GM23338 (cell line): ENCODE results near the gene ZBED3.

Experiments
- CREB1 ChIP-seq: fragments of 250-450 bp; sonication (Bioruptor Pico); IDR thresholded peaks from 2 replicates; pipeline ENCODE4 v1.5.0; 2020; ENCODE audit warnings: low read depth, mild to moderate bottlenecking, moderate library complexity
- EZH2 ChIP-seq: fragments of 200-600 bp; sonication (generic); IDR thresholded peaks from one replicate; pipeline ENCODE4 v1.8.0; 2017; ENCODE audit warnings: antibody characterized with exemption, mild to moderate bottlenecking, low read depth; ENCODE audit not compliant: unreplicated experiment
- EZH2phosphoT487 ChIP-seq: fragments of 200-600 bp; sonication (generic); IDR thresholded peaks from one replicate; pipeline ENCODE4 v1.8.1; 2018; ENCODE audit warnings: antibody characterized with exemption; ENCODE audit not compliant: unreplicated experiment
- JUNB ChIP-seq: IDR thresholded peaks from one replicate; pipeline ENCODE4 v1.6.1; 2016; ENCODE audit warnings: antibody characterized with exemption; ENCODE audit not compliant: unreplicated experiment
- POLR2AphosphoS5 ChIP-seq: IDR thresholded peaks from 2 replicates; pipeline ENCODE4 v1.6.1; 2016; ENCODE audit warnings: antibody characterized with exemption, low read depth
- STAT1 ChIP-seq: IDR thresholded peaks from one replicate; pipeline ENCODE4 v1.6.1; 2016; ENCODE audit warnings: antibody characterized with exemption; ENCODE audit not compliant: unreplicated experiment
- TF ChIP-seq, protein P1 (sequence below), 2 experiments: fragments of 200-600 bp in 1 of 2; sonication (generic) in 1 of 2; conservative IDR thresholded peaks; 2 replicates each; pipeline versions ENCODE4 v1.5.1 to v1.6.1; 2016 to 2017; ENCODE audit warnings: antibody characterized with exemption in 2 of 2, low read depth in 2 of 2, mild to moderate bottlenecking in 2 of 2, moderate library complexity in 1 of 2
- TF ChIP-seq, protein P2 (sequence below): IDR thresholded peaks from one replicate; pipeline ENCODE4 v1.6.1; 2018; ENCODE audit warnings: antibody characterized with exemption; ENCODE audit not compliant: unreplicated experiment

DNA sequence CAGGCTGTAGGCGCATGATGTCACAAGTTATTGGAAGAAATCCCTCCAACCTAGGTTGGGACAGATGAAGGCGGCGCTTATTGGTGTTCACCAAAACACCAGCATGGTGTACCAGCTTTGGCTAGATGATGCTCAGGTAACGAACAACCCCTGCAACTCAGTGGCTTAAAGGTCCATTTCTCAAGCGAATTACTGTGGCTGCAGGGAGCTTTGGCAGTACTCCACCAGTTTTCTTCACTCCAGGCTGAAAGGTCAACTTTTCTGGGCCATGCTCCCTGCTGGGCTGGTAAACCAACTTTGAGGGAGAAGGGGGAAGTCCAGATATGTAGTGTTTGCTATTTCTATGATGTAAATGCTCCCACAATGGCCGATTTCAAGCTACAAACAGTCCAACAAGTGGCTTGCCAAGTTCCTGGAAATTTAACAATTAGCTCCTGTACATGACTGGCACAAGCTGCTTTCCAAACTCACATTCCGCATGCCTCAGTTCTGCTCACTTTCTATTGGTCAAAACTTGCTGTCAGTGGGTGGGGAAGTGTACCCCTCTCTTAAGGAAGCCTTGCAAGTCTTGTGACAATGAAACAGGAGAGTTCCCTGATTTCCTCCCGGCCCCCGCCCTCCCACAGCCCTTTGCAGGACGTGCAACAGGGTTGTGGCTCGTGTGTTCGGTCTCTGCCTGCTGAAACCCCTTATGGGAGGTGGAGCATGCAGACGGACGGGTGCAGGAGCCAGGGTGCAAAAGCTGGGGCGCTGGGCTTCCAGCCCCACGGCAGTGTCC, 588 bp upstream of the ZBED3 start:
- TF ChIP-seq, protein P1, sequence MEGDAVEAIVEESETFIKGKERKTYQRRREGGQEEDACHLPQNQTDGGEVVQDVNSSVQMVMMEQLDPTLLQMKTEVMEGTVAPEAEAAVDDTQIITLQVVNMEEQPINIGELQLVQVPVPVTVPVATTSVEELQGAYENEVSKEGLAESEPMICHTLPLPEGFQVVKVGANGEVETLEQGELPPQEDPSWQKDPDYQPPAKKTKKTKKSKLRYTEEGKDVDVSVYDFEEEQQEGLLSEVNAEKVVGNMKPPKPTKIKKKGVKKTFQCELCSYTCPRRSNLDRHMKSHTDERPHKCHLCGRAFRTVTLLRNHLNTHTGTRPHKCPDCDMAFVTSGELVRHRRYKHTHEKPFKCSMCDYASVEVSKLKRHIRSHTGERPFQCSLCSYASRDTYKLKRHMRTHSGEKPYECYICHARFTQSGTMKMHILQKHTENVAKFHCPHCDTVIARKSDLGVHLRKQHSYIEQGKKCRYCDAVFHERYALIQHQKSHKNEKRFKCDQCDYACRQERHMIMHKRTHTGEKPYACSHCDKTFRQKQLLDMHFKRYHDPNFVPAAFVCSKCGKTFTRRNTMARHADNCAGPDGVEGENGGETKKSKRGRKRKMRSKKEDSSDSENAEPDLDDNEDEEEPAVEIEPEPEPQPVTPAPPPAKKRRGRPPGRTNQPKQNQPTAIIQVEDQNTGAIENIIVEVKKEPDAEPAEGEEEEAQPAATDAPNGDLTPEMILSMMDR (conservative IDR thresholded peaks at IDR 0.05; ENCODE audit: low read depth in 2 of 2): no peak
- no peak for TF ChIP-seq POLR2AphosphoS5
- no peak for TF ChIP-seq EZH2phosphoT487
- TF ChIP-seq EZH2: no peak
- TF ChIP-seq STAT1: no peak
- no peak for TF ChIP-seq CREB1
- TF ChIP-seq, protein P2, sequence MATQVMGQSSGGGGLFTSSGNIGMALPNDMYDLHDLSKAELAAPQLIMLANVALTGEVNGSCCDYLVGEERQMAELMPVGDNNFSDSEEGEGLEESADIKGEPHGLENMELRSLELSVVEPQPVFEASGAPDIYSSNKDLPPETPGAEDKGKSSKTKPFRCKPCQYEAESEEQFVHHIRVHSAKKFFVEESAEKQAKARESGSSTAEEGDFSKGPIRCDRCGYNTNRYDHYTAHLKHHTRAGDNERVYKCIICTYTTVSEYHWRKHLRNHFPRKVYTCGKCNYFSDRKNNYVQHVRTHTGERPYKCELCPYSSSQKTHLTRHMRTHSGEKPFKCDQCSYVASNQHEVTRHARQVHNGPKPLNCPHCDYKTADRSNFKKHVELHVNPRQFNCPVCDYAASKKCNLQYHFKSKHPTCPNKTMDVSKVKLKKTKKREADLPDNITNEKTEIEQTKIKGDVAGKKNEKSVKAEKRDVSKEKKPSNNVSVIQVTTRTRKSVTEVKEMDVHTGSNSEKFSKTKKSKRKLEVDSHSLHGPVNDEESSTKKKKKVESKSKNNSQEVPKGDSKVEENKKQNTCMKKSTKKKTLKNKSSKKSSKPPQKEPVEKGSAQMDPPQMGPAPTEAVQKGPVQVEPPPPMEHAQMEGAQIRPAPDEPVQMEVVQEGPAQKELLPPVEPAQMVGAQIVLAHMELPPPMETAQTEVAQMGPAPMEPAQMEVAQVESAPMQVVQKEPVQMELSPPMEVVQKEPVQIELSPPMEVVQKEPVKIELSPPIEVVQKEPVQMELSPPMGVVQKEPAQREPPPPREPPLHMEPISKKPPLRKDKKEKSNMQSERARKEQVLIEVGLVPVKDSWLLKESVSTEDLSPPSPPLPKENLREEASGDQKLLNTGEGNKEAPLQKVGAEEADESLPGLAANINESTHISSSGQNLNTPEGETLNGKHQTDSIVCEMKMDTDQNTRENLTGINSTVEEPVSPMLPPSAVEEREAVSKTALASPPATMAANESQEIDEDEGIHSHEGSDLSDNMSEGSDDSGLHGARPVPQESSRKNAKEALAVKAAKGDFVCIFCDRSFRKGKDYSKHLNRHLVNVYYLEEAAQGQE: no peak
- no peak for TF ChIP-seq JUNB
